Middle frontal gyrus (tissue), 1 donor: ENCODE results near the gene CPHXL.

Source experiments
- DNase-seq: peaks from one replicate; pipeline ENCODE4 v3.0.0-alpha.2; 2015; ENCODE audit warnings: low spot score; ENCODE audit errors: extremely low spot score

CPHXL gene

DNA sequence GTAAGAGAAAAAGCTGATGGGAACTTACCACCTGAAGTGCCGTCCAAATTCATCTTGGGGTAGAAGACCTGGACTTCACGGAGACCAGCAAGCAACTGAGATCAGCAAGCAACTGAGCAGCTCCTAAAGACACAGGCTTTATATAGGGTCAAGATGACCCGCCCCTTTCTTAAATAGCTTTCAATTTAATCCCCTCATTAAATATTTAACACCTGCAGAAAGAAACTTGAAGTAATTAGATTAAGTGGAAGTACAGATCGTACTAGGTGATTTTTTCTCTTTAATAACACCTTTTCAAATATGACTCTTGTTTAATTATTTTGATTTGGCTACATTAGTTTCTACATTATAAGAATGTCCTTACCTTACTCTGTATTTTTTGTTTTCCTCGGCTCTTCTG is at the start of gene CPHXL:
CPHXL (minus strand) TSS at position 101 of the 400 bp plus-strand sequence; CDS start at position 53, 48 bp downstream.
- DNase-seq: no peak

- no peak for DNase-seq
These were observed 47.9 kb upstream of the CPHXL start for GRCh38 chr16:75774197-75774596.

DNA sequence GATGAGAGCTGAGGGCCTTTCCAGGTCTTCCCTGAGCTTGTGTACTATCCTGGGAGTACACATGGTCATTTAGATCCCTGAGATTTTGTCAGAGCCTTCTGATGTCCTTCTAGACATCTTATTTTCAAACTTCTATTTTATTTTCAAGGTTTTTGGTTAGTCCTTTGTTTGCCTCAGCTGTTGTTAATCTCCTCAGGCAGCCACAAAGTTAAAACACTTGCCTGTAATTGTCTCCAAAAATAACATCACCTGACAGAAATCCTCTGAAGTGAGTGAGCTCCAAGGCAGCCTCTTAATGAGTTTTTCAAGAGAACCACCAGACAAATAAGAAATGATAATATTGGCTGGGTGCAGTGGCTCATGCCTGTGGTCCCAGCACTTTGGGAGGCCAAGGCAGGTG is 43.8 kb upstream of the CPHXL start:
- no peak for DNase-seq

- DNase-seq: peak; percentile 49
These were observed 38.0 kb upstream of the CPHXL start for GRCh38 chr16:75764154-75764768.

- no peak for DNase-seq
These were observed 36.9 kb upstream of the CPHXL start for GRCh38 chr16:75763204-75763603.

DNA sequence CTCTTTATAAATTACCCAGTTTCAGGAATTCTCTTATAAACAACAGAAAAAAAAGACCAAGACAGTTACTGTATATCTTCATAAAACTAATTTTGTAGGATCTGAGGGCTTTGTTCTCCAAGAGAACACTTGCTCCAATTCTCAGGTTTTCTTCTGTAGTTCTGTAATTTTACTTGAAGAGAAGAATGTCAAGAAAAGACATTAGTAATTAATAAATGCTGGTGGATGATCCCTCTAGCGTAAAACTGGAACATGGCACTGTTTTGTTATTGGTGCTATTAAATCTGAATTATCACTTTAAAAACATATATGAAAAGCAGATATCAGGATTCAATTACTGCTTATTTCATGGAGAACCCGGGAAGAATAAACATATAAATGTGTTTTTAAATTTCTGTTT is 36.5 kb upstream of the CPHXL start:
- no peak for DNase-seq

GRCh38 chr16:75761108-75761507 is 34.8 kb upstream of the CPHXL start:
- no peak for DNase-seq

- no peak for DNase-seq
These were observed 33.8 kb upstream of the CPHXL start for GRCh38 chr16:75760018-75760519.

GRCh38 chr16:75758215-75758614 is 31.9 kb upstream of the CPHXL start:
- DNase-seq: no peak

DNA sequence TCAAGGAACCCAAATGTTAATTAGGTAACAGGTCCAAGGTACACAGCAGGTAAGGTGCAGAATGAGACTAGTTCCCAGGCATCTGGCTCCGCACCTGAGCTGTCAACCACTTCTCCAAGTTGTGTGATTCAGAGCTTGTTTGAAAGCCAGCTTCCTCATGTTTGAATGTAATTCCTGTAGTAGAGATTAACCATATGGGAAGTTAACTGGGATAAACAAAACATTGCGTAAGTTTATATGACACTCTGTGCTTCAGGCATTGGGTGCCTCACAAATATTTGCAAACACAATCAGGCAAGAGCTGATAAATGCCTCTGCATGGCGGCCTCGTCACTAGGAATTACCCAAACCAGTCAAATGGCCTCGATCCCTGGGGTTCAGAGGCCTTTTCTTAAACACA is 27.9 kb upstream of the CPHXL start:
- DNase-seq: no peak

- no peak for DNase-seq
These were observed 24.2 kb upstream of the CPHXL start for GRCh38 chr16:75750528-75750927.

GRCh38 chr16:75746359-75746758 is 20.1 kb upstream of the CPHXL start:
- DNase-seq: no peak

GRCh38 chr16:75745823-75746222 is 19.5 kb upstream of the CPHXL start:
- no peak for DNase-seq

DNA sequence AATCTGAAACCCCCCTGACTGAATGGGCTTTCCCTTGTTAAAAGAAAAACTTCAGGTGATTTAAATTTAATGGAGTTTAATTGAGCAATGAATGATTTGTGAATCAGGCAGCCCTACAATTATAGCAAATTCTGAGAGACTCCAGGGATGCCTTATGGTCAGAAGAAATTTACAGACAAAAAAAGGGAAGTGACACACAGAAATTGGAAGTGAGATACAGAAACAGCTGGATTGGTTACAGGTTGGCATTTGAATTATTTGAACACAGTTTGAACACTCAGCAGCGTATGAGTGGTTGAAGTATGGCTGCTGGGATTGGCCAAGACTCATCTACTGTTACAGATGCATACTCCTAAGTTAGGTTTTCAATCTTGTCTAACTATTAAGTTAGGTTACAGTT is 19.0 kb upstream of the CPHXL start:
- no peak for DNase-seq

DNA sequence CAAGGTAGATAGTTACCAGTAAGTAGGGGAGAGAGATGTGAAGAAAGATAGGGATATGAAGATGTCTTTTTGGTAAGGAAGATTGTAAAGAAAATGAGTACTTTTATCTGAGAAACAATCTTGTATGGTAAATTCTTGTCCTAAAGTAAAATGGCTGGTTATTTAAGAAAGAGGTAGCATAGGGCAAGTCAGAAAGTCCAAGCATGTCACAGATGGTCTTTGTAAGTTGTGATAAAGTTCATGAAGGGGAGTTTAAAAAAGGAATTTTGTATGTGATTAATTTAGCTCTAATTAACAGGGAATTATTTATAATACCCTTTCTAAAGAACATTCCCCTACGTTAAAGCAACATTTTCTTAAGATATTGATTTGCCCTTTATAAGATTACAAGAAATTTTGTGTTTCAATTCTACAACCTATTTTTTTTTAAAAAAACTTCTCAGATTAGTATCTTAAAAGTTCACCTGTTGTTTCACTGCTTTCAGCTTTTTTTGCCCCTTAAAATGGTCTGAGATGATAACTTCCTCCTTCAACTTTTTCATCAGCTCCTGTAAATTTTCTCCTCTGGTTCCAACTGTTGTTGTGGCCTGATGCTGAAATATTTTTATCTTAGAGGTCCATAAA is 16.2 kb upstream of the CPHXL start:
- no peak for DNase-seq

DNA sequence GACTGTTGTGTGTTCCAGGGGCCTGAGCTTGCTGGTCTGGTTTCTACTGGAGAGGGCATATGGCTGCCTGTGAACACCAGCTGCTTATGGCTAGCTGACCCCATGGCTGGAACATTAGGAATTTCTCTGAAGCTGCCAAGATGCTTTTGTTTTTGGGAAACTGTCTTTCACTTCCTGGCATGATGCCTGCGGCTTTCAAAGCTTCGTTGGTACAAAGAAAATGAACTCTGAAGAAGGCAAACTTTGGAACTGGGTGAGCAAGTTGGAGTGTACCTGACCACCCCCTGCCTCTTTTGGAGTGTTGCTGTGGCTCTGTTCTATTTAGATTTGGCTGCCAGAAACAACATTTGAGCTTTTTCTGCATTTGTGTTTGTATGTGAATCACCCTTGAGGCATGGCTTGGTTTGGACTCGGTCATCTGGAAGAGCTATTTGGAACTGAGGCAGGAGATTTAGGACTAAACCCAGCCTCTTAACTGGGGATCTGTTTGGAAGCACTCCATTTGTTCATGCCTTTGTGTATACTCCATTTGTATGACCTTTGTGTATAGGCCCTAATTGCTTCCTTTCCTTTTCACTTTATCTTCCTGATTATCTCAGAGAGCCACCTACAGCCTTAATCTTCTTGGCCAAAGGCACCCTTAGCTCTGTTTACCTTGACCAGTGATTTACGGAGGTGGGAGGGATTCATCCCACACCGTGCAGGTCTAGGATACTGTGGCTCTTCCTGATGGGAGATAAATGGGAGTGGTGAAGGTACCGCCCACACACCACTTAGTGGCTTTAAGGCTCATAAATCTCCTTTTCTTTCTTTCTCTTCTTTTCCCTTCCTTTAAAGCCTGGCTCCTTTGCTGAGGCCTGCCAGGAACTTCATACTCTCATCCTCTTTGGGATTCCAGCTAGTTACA is 7.3 kb upstream of the CPHXL start:
- no peak for DNase-seq

GRCh38 chr16:75732871-75733270 is 6.6 kb upstream of the CPHXL start:
- no peak for DNase-seq

- DNase-seq: no peak
These were observed 931 bp upstream of the CPHXL start for GRCh38 chr16:75727221-75727620.

- no peak for DNase-seq
These were observed 7.8 kb downstream of the CPHXL start for GRCh38 chr16:75718452-75718851.

- DNase-seq: no peak
These were observed 11.6 kb downstream of the CPHXL start for GRCh38 chr16:75714661-75715060.

GRCh38 chr16:75710344-75710743 is 15.9 kb downstream of the CPHXL start:
- no peak for DNase-seq

DNA sequence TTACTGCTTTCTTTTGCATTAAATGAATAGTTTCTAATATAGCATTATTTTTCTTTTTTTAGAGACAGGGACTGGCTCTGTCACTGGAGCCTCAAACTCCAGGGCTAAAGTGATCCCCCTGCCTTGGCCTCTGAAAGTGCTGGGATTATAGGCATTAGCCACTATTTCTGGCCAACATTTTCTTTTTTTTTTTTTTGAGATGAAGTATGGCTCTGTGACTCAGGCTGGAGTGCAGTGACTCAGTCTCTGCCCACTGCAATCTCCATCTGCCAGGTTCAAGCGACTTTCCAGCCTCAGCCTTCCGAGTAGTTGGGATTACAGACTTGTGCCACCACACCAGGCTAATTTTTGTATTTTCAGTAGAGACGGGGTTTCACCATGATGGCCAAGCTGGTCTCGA is 23.0 kb downstream of the CPHXL start:
- DNase-seq: no peak
